Measurements from ENCODE around the gene AP3M1.

The AP3M1 gene

DNA sequence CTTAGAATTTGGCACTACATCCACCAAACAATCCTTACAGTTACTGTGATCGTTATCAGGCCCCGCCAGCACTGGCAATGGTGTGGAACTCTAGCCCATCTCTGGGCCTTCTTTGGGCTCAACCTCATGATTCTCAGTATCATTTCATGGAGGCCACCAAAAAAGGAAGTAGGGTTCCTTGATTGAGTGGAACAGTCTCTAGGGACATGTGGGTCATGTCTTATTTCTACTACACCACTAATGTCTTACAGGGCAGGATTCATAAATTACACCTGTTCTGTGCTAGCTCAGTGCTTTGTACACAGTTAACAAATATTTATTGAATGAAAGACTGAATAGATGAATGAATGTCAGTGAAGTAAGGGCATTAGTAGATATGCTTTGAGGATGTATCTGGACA lies 53.9 kb downstream of the AP3M1 start:
- no peaks in the 10 kb centered on the region for H3F3A ChIP-seq (ENCODE audit: insufficient read depth, low read length)

DNA sequence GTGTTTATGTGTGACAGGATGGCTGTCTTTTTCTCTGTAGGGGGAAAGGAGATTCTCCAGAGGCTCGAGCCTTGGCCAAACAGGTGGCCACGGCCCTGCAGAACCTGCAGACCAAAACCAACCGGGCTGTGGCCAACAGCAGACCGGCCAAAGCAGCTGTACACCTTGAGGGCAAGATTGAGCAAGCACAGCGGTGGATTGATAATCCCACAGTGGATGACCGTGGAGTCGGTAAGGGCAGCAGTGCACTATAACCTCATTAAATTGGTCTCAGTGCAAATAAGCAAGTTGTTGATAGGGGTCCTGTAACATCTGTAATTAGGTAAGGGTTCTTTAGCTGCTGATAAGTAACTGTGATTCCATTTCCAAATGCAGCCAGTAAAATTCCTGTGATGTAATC lies 56.4 kb downstream of the AP3M1 start:
- H3K9me3 ChIP-seq (replicated peaks; ENCODE audit: insufficient read depth, low read length), result no peaks in the 10 kb centered on the region
- no peaks in the 10 kb centered on the region for H3F3A ChIP-seq (ENCODE audit: insufficient read depth, low read length)
- H4K20me1 ChIP-seq (ENCODE audit: insufficient read depth, low read length), result no peaks in the 10 kb centered on the region
- no peak for DNase-seq
- no peak overlapping the region for H2AFZ ChIP-seq (ENCODE audit: low read length)
- no peak overlapping the region for H3K27ac ChIP-seq (ENCODE audit: low read length)
- no peaks in the 10 kb centered on the region for H3K9me2 ChIP-seq (replicated peaks; ENCODE audit: insufficient read depth, low read length)
- H3K4me3 ChIP-seq (ENCODE audit: low read length), result no peak overlapping the region
- no peaks in the 10 kb centered on the region for H3K27me3 ChIP-seq (replicated peaks; ENCODE audit: insufficient read depth, low read length)
- TF ChIP-seq EZH2phosphoT487 (IDR thresholded peaks at IDR 0.05; ENCODE audit: low read length), result no peak
- TF ChIP-seq, protein P1, sequence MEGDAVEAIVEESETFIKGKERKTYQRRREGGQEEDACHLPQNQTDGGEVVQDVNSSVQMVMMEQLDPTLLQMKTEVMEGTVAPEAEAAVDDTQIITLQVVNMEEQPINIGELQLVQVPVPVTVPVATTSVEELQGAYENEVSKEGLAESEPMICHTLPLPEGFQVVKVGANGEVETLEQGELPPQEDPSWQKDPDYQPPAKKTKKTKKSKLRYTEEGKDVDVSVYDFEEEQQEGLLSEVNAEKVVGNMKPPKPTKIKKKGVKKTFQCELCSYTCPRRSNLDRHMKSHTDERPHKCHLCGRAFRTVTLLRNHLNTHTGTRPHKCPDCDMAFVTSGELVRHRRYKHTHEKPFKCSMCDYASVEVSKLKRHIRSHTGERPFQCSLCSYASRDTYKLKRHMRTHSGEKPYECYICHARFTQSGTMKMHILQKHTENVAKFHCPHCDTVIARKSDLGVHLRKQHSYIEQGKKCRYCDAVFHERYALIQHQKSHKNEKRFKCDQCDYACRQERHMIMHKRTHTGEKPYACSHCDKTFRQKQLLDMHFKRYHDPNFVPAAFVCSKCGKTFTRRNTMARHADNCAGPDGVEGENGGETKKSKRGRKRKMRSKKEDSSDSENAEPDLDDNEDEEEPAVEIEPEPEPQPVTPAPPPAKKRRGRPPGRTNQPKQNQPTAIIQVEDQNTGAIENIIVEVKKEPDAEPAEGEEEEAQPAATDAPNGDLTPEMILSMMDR (IDR thresholded peaks at IDR 0.05; ENCODE audit: low read length), result no peak
- no peak for TF ChIP-seq EZH2 (optimal IDR thresholded peaks at IDR 0.05; ENCODE audit: low read depth, low read length)
- no peaks in the 10 kb centered on the region for H3K4me1 ChIP-seq (ENCODE audit: low read length)
- no peaks in the 10 kb centered on the region for H3K36me3 ChIP-seq (replicated peaks; ENCODE audit: insufficient read depth, low read length)
- H3K79me2 ChIP-seq (ENCODE audit: low read length), result no peaks in the 10 kb centered on the region
- no peak overlapping the region for H3K4me2 ChIP-seq (ENCODE audit: low read depth, low read length)
- H3K9ac ChIP-seq (ENCODE audit: low read length), result no peak overlapping the region

More for the DNA sequence above, 53.9 kb downstream of the AP3M1 start:
- Histone ChIP-seq H4K20me1 (ENCODE audit: insufficient read depth, low read length) (no peaks in the 10 kb centered on the region), H3K9ac (ENCODE audit: low read length) (no peak overlapping the region), H3K4me2 (ENCODE audit: low read depth, low read length) (no peak overlapping the region), H3K27me3 (replicated peaks; ENCODE audit: insufficient read depth, low read length) (no peaks in the 10 kb centered on the region), H2AFZ (ENCODE audit: low read length) (no peak overlapping the region), H3K4me1 (ENCODE audit: low read length) (no peaks in the 10 kb centered on the region), H3K9me3 (replicated peaks; ENCODE audit: insufficient read depth, low read length) (no peaks in the 10 kb centered on the region), H3K36me3 (replicated peaks; ENCODE audit: insufficient read depth, low read length) (no peaks in the 10 kb centered on the region), H3K27ac (ENCODE audit: low read length) (no peak overlapping the region), H3K9me2 (replicated peaks; ENCODE audit: insufficient read depth, low read length) (no peaks in the 10 kb centered on the region), H3K4me3 (ENCODE audit: low read length) (no peak overlapping the region), H3K79me2 (ENCODE audit: low read length) (no peaks in the 10 kb centered on the region)
- TF ChIP-seq EZH2phosphoT487 (IDR thresholded peaks at IDR 0.05; ENCODE audit: low read length) (no peak), EZH2 (optimal IDR thresholded peaks at IDR 0.05; ENCODE audit: low read depth, low read length) (no peak)
- TF ChIP-seq, protein P1 (IDR thresholded peaks at IDR 0.05; ENCODE audit: low read length), result no peak
- DNase-seq, result no peak

DNA sequence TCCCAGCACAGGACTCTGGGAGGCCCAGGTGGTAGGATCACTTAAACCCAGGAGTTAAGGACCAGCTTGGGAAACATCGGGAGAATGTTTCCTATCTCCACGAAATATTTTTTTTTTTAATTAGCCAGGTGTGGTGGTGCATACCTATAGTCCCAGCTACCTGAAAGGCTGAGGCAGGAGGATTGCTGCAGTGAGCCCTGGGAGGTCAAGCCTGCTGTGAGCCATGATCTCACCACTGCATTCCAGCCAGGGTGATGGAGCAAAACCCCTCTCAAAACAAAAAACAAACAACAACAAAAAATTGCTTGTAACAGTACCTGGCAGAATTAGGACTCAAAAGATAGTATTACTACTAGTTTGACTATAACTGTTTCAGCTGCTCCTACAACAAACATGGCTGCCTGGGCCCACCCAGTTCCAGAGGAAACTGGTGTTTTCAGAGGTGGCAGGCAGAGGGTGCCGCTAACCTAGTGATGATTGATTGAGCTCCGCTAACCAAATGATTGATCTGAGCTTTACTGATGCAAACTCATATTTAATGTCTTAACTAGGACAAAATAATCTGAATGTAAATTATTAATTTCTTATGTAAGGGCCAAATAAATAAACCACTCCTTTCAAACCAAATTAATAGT lies 57.0 kb downstream of the AP3M1 start:
- Histone ChIP-seq H4K20me1 (ENCODE audit: insufficient read depth, low read length) (no peaks in the 10 kb centered on the region), H3K36me3 (replicated peaks; ENCODE audit: insufficient read depth, low read length) (no peaks in the 10 kb centered on the region)
- TF ChIP-seq EZH2phosphoT487 (IDR thresholded peaks at IDR 0.05; ENCODE audit: low read length), result no peak
- TF ChIP-seq, protein P1 (IDR thresholded peaks at IDR 0.05; ENCODE audit: low read length), result no peak
- TF ChIP-seq EZH2 (optimal IDR thresholded peaks at IDR 0.05; ENCODE audit: low read depth, low read length), result no peak

More for the DNA sequence above, 57.0 kb downstream of the AP3M1 start:
- no peaks in the 10 kb centered on the region for H3K4me1 ChIP-seq (ENCODE audit: low read length)
- no peak overlapping the region for H3K27ac ChIP-seq (ENCODE audit: low read length)
- no peaks in the 10 kb centered on the region for H3K27me3 ChIP-seq (replicated peaks; ENCODE audit: insufficient read depth, low read length)
- H3K4me2 ChIP-seq (ENCODE audit: low read depth, low read length), result no peak overlapping the region
- H3K79me2 ChIP-seq (ENCODE audit: low read length), result no peaks in the 10 kb centered on the region
- H3F3A ChIP-seq (ENCODE audit: insufficient read depth, low read length), result no peaks in the 10 kb centered on the region
- H3K9me2 ChIP-seq (replicated peaks; ENCODE audit: insufficient read depth, low read length), result no peaks in the 10 kb centered on the region
- no peak overlapping the region for H2AFZ ChIP-seq (ENCODE audit: low read length)
- H3K4me3 ChIP-seq (ENCODE audit: low read length), result no peak overlapping the region
- no peaks in the 10 kb centered on the region for H3K9me3 ChIP-seq (replicated peaks; ENCODE audit: insufficient read depth, low read length)
- DNase-seq, result no peak
- no peak overlapping the region for H3K9ac ChIP-seq (ENCODE audit: low read length)

Data from MM.1S (cell line).